Lung microvascular endothelial cell (primary cell): ENCODE measurements around the gene CDS1. TPM values are rescaled to one million over a fixed set of nuclear protein-coding genes. Genes with fewer than 3 reads are reported as not detected.

Source experiments
- total RNA-seq: library from RNA; depleted of rRNA; stranded (reverse); fragments of >200 nt; gene quantifications from 2 replicates; pipeline ENCODE4 v1.2.1, GENCODE V29; 2014

The CDS1 gene
- total RNA-seq, 1 donor from 2014 or later, result under 0.01 TPM

Other genes with a start within 250 kb of the CDS1 start
- not detected in 2 replicates for gene NKX6-1, start 83.8 kb upstream of the CDS1 start, total RNA-seq